Activated T-cell treated with anti-CD3 and anti-CD28 coated beads for 1 hour (primary cell): ENCODE results near the gene CXorf65.

Experiments
- DNase-seq: peaks from one replicate; pipeline ENCODE4 v3.0.0-alpha.2; 2020; ENCODE audit warnings: low read depth

The CXorf65 gene

DNA sequence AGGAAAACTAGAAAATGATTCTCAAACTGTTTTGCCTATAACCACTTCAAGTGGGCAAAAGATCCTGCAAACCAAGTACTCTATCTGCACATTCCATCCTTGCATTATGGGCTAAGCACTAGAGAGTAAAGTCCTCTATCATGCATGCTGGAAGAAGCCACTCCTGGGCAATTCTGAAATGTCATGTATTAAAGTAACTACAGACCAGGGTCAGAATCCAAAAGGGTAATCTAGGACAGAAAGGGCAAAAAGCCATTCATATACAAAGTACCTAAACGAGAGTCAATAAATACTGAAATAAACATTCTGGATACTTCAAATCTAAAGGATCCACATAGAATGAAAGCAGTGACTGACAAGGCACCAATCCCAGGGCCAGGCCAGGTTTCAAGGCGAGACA lies 39.5 kb downstream of the CXorf65 start:
- DNase-seq, result no peak

DNA sequence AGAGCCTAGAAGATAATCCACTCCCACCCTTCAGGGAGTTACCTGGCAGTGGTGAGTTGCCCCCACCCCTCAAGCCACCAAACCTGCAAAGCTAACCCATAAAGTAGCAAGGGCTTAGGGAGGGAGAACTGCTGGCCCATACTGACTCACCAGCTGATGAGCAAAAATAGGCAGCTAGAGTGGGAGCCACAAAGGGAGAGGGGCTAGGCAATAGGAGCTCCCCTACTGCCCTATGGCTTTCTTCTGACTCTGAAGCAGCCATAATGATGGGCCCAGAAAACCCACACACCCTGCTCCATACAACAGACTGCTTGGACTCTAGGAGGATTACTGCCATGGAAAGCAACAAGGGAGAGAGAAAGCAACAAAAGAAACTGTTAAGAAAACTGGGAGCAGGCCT lies 46.4 kb downstream of the CXorf65 start:
- no peak for DNase-seq

DNA sequence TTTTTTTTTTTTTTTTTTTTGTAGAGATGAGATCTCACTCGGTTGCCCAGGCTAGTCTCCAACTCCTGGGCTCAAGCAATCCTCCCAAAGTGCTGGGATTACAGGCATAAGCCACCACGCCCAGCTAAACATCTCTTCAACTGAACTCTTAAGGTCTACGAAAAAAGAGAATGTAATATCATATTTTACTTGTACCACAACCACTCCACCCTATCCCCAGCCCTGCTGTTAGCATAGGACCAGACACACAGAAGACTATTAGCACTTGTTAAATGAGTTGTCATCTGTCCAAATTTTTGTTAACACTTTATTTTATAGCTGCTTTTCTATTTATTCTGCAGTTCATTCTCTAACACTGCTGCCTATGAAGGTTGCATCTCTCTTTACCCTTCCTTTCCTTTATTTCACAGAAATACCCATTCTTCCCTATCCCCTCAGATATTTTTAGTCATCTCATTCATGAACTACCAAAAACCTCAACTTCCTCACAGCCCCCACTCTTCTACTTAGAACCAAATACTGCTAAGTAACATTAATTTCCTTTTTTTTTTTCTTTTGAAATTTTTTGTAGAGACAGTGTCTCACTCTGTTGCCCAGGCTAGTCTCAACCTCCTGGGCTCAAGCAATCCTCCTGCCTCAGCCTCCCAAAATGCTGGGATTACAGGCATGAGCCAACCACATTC lies 48.6 kb downstream of the CXorf65 start:
- no peak for DNase-seq

DNA sequence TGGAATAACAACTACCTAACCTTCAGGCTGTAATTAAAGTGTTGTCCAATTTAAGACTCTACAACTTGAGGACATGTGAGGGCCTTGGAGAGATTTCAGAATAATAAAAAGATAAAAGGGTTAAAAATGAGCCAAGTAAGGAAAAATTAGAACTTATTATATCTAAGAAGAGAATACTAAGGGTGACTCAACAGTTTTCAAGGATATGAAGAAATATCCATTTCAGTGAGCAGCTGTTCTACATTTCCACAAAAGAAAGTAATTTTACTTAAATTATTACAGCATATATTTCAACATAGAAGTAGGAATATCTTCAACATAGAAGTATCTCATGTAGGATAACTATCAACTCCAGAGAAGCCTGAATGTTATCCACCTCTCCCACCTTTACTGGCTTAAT lies 49.7 kb downstream of the CXorf65 start:
- no peak for DNase-seq
